GM19372 (cell line): ENCODE results near the gene PKD1L1.
"Not testable (repeated sequence)": the region's sequence is repeated elsewhere in the genome, so short reads cannot be mapped to it uniquely, and the experiment has no call there.

ENCODE experiments used
- ATAC-seq: cut with Tn5 transposase; IDR thresholded peaks from one replicate; pipeline ENCODE4 v1.9.1; 2021; ENCODE audit warnings: mild to moderate bottlenecking, low read depth, moderate library complexity; ENCODE audit not compliant: unreplicated experiment

PKD1L1 gene

GRCh38 chr7:47751724-47752123 lies 196.5 kb downstream of the PKD1L1 start:
- ATAC-seq = not testable (repeated sequence)

GRCh38 chr7:47751043-47751442 lies 197.2 kb downstream of the PKD1L1 start:
- no peak for ATAC-seq

- no peak for ATAC-seq
Observed at GRCh38 chr7:47748041-47748440, 200.2 kb downstream of the PKD1L1 start.

- ATAC-seq = no peak
Observed at GRCh38 chr7:47747160-47747559, 201.1 kb downstream of the PKD1L1 start.

- no peak for ATAC-seq
Observed at GRCh38 chr7:47746468-47746867, 201.8 kb downstream of the PKD1L1 start.

GRCh38 chr7:47744883-47745282 lies 203.4 kb downstream of the PKD1L1 start:
- ATAC-seq = no peak

GRCh38 chr7:47743965-47744591 lies 204.2 kb downstream of the PKD1L1 start:
- no peak for ATAC-seq

GRCh38 chr7:47741984-47742383 lies 206.3 kb downstream of the PKD1L1 start:
- no peak for ATAC-seq

- no peak for ATAC-seq
Observed at GRCh38 chr7:47739891-47740290, 208.4 kb downstream of the PKD1L1 start.

GRCh38 chr7:47739301-47739875 lies 208.9 kb downstream of the PKD1L1 start:
- ATAC-seq = no peak

GRCh38 chr7:47738563-47739166 lies 209.6 kb downstream of the PKD1L1 start:
- no peak for ATAC-seq

GRCh38 chr7:47737601-47738000 lies 210.7 kb downstream of the PKD1L1 start:
- ATAC-seq = no peak

- ATAC-seq = no peak
Observed at GRCh38 chr7:47735431-47736345, 212.6 kb downstream of the PKD1L1 start.

GRCh38 chr7:47734949-47735291 lies 213.3 kb downstream of the PKD1L1 start:
- ATAC-seq = no peak

- ATAC-seq = no peak
Observed at GRCh38 chr7:47734287-47734948, 213.8 kb downstream of the PKD1L1 start.

GRCh38 chr7:47730142-47730541 lies 218.1 kb downstream of the PKD1L1 start:
- ATAC-seq = no peak

- no peak for ATAC-seq
Observed at GRCh38 chr7:47726047-47726726, 222.1 kb downstream of the PKD1L1 start.

GRCh38 chr7:47725031-47725780 lies 223.1 kb downstream of the PKD1L1 start:
- no peak for ATAC-seq
